ENCODE measurements around the gene PIK3R5. TPM values are rescaled to one million over a fixed set of nuclear protein-coding genes. Genes with fewer than 3 reads are reported as not detected.
"Not testable (repeated sequence)": the region's sequence is repeated elsewhere in the genome, so short reads cannot be mapped to it uniquely, and the experiment has no call there.

PIK3R5 gene
- total RNA-seq, 2 donors from 2014 or later: 32.2 to 46.9 TPM

DNA sequence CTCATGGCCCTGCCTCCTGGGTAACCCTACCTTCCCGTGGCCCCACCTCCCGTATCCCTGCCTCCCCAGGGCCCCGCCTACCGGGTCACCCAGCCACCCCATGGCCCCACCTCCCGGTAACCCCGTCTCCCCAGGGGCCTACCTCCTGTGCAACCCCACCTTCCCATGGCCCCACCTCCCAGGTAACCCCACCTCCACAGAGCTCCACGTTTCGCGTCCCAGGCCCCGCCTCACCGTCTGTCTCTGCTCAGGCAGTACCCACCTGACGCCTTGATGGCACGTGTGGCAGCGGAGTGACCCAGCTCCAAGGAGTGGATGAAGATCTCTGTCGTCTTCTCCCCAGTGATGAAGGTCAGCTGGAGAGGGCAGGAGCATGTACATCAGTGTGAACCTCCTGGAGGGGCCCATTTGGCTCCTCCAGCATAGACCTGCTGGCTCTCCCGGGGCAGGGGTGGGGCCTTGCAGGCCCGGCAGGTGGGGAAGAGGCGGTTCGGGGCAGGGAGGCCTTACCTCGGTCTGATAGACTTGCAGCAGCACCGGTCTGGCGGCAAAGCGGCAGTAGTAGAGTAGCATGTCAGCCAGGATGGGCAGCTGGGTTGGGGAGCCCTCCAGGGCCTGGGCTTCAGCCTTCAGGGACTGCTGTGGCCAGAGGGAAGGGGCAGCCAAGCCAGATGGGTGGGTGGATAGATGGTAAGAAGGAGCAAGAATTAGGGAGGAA, 79.4 kb downstream of the PIK3R5 start:
- Mint-ChIP-seq H3K36me3 (peaks cover 0 to 23% of the 10 kb centered on the region in 2 donors), H3K27ac (peak overlapping the region in 1 of 2 donors; percentile 36), H3K9me3 (no peaks in the 10 kb centered on the region)
- ATAC-seq (peak in 1 of 2 donors; percentile 8), DNase-seq (ENCODE audit: low spot score in 2 of 2) (no peak)

DNA sequence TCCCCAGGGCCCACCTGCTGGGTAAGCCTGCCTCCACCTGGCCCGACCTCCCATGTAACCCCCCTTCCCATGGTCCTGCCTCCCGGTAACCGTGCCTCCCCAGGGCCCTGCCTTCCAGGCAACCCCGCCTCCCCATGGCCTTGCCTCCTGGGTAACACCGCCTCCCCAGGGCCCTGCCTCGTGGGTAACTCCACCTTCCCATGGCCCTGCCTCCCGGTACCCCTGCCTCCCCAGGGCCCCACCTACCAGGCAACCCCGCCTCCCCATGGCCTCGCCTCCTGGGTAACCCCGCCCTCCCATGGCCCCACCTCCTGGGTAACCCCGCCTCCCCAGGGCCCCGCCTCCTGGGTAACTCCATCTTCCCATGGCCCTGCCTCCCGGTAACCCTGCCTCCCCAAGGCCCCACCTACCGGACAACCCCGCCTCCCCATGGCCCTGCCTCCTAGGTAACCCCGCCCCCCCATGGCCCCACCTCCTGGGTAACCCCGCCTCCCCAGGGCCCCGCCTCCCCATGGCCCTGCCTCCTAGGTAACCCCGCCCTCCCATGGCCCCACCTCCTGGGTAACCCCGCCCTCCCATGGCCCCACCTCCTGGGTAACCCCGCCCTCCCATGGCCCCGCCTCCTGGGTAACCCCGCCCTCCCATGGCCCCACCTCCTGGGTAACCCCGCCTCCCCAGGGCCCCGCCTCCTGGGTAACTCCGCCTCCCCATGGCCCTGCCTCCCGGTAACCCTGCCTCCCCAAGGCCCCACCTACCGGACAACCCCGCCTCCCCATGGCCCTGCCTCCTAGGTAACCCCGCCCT, 80.1 kb downstream of the PIK3R5 start:
- H3K27ac Mint-ChIP-seq, H3K9me3 Mint-ChIP-seq: not testable (repeated sequence)
- peak in 1 of 2 donors; percentile 51 for DNase-seq (ENCODE audit: low spot score in 2 of 2)
- H3K36me3 Mint-ChIP-seq: peaks cover 0 to 23% of the 10 kb centered on the region in 2 donors
- peak; percentile 22 to 72 for ATAC-seq

DNA sequence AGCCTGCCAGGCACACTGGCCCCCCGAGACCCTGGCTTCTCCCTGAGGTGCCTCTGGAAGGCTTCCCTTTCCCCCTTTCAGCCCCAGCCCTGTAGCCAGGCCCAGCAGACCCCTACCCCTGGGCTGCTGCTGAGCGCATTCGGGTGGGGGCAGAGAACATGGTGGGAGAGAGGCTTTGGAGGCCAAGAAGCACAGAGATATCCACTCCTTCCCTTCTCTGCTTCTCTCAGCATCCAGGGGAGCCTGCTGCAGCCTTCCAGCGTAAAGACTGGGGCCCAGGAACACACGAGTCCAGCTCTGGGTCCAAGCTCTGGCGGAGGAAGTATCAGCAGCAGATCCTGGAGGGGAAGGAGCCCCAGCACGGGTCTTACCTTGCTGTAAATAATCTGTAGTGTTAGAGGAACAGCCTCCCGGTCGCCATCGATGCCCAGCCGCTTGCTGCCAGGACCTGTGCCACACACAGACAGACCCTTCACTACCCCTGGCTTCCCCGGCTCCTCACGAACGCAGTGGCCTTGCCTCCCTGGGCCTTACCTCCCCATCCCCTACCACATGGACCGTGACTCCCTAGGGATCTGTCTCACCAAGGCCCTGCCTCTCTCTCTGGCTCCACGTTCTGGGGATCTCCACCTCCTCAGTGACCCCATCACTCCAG, 81.0 kb downstream of the PIK3R5 start:
- no peaks in the 10 kb centered on the region for H3K9me3 Mint-ChIP-seq
- H3K27ac Mint-ChIP-seq: peak overlapping the region; percentile 64 to 78
- DNase-seq (ENCODE audit: low spot score in 2 of 2) (no peak), ATAC-seq (no peak)
- peaks cover 0 to 23% of the 10 kb centered on the region in 2 donors for H3K36me3 Mint-ChIP-seq

DNA sequence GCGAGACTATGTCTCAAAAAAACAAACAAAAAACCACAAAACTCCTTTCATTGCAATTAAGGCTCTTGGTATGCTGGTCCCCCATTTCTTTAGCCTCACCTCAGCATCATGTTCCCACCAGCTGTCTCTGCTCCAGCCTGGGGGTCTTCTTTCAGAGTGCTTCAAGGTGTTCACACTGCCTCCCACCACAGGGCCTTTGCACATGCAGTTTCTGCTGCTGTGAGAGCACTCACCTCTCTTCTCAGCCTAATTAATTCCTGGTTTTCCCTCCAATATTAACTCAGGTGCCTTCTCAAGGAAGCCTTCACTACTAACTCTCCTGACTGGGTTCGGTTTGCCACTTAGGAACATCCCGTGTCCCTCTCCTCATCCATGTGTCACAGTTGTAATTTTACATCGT, 82.2 kb downstream of the PIK3R5 start:
- H3K9me3 Mint-ChIP-seq: no peaks in the 10 kb centered on the region
- peak overlapping the region; percentile 17 to 40 for H3K27ac Mint-ChIP-seq
- peaks cover 0 to 23% of the 10 kb centered on the region in 2 donors for H3K36me3 Mint-ChIP-seq
- no peak for DNase-seq (ENCODE audit: low spot score in 2 of 2)
- no peak for ATAC-seq

DNA sequence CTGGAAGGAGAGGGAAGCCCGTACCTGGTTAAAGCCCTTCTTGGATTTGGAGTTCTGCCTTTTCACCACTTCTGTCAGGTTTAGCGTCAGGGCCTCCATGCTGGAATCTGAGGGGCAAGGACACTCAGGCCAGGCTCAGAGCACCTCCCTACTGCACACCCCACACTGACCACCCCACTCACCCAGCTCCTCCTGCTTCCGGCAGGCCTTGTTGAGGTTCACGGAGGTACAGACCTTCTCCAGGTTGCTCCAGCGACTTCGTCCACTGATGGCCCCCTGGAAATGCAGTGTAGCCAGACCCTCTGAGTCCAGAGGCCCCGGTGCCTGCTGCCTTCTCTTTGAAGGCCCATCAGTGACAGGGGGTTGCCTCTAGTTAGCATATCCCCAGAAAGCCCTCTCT, 83.9 kb downstream of the PIK3R5 start:
- no peak for ATAC-seq
- Mint-ChIP-seq H3K9me3 (no peaks in the 10 kb centered on the region), H3K27ac (peak overlapping the region in 1 of 2 donors; percentile 21), H3K36me3 (peaks cover 5 to 13% of the 10 kb centered on the region in 2 donors)
- no peak for DNase-seq (ENCODE audit: low spot score in 2 of 2)

GRCh38 chr17:8880466-8880865, 85.0 kb downstream of the PIK3R5 start:
- DNase-seq (ENCODE audit: low spot score in 2 of 2): no peak
- Mint-ChIP-seq H3K27ac (peak overlapping the region in 1 of 2 donors; percentile 47), H3K9me3 (no peaks in the 10 kb centered on the region), H3K36me3 (peaks cover 5 to 6% of the 10 kb centered on the region in 2 donors)
- no peak for ATAC-seq

DNA sequence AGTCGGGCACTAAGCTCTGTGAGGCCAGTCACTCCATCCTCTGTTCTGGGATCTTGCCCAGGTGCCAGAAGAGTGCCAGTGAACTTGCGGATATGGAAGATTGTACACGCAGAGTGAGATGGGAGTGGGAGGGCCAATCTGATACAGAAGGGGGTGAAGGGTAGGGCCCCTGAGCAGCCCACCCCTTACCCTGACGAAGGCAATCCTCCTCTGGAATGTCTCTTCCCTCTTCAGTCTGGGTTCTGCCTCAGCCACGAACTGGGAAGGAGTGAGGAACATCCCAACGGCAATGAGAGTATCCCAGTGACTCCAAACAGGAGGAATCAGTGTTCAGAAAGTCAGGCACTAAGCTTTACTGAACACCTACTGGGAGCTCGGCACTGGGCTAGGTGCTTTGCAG, 86.1 kb downstream of the PIK3R5 start:
- ATAC-seq: no peak
- Mint-ChIP-seq H3K36me3 (peaks cover 5 to 6% of the 10 kb centered on the region in 2 donors), H3K27ac (no peak overlapping the region), H3K9me3 (no peaks in the 10 kb centered on the region)
- DNase-seq (ENCODE audit: low spot score in 2 of 2): no peak

DNA sequence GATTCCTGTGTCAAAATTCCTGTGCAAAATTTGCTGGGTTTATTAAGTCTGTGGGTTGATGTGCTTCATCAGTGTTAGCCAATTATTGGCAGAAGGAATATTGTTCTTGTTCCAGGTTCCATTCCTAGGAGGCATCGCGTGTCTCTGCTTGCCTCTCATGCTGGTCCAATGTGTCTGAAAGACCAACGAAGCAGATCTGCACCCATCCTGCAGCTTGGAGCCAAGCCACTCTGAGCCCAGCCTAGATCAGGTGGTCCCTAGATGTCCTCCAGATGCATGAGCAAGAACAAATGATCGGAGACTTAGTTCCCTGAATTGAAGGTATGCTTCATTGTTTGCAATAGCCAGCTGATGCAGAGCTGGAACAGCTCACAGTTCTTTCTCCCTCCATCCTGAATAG, 87.5 kb downstream of the PIK3R5 start:
- H3K36me3 Mint-ChIP-seq: peaks cover 0 to 5% of the 10 kb centered on the region in 2 donors
- DNase-seq (ENCODE audit: low spot score in 2 of 2) (no peak), ATAC-seq (no peak)
- H3K27ac Mint-ChIP-seq: peak overlapping the region in 1 of 2 donors; percentile 28
- H3K9me3 Mint-ChIP-seq: no peaks in the 10 kb centered on the region

DNA sequence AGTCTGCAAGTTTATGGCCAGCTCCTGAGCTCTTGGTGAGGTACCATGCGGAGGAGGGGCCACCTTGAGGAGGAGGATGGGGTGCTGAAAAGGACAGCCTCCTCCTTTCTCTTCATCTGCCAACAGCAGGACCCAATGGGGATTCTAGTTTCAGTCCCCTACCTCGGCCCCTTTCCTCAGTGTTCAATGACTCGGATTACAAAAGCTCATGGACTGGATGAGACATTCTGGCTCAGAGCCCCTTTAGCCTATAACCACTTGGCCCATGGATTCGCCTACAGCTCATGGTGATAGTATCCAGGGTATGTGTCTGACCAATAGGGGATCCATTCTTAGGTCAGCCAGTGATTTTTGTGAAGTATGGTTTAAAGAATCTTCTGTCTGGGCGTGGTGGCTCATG, 89.5 kb downstream of the PIK3R5 start:
- DNase-seq (ENCODE audit: low spot score in 2 of 2) (no peak), ATAC-seq (no peak)
- Mint-ChIP-seq H3K36me3 (peaks cover 0 to 5% of the 10 kb centered on the region in 2 donors), H3K27ac (no peak overlapping the region), H3K9me3 (no peaks in the 10 kb centered on the region)

- peak overlapping the region in 1 of 2 donors; percentile 22 for H3K27ac Mint-ChIP-seq
- DNase-seq (ENCODE audit: low spot score in 2 of 2): no peak
- H3K9me3 Mint-ChIP-seq: no peaks in the 10 kb centered on the region
- ATAC-seq: no peak
- peaks cover 0 to 5% of the 10 kb centered on the region in 2 donors for H3K36me3 Mint-ChIP-seq
Measured at GRCh38 chr17:8875436-8875835, 90.1 kb downstream of the PIK3R5 start.

DNA sequence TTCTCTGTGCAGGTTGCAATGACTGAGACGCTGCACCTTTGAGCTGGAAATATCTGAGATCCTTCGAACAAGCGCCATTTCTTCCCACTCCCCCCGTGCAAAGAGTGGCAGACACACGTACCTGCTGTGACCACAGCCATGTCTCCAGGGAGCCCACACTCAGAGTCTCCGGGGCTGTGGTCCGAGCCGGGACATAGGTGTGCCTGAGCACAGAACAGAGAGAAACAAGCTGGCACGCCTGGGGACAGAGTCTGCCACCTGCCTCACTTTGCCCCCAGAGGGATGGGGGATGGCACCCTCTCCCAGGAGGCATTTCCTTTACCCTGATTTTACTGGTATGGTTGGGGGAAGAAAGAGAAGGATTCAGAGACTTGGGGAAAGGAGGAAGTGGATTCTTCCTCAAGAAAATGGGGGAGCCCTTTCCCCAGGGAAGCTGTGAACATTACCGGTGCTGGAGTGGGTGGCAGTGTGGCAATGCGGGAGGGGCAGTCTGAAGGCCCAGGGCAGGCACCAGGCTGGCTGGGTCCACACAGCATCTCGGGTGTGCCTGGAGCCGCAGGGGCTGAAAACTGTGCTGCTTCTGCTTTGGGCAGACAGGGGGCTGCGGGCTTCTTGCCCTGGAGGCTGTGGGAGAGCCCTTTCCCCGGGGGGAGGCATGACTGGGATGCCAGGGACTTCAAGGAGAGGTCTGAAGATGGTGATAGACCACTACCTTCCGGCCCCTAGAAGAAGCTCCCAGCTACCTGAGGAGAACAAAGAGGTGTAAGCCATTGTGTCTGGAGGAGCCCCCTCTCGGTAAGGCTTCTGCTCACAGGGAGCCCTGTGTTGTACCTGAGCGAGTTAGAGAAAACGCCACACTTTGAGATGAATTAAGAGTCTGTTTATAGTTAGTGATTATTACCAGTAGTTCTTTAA, 91.4 kb downstream of the PIK3R5 start:
- DNase-seq (ENCODE audit: low spot score in 2 of 2): no peak
- peak in 1 of 2 donors; percentile 18 for ATAC-seq

DNA sequence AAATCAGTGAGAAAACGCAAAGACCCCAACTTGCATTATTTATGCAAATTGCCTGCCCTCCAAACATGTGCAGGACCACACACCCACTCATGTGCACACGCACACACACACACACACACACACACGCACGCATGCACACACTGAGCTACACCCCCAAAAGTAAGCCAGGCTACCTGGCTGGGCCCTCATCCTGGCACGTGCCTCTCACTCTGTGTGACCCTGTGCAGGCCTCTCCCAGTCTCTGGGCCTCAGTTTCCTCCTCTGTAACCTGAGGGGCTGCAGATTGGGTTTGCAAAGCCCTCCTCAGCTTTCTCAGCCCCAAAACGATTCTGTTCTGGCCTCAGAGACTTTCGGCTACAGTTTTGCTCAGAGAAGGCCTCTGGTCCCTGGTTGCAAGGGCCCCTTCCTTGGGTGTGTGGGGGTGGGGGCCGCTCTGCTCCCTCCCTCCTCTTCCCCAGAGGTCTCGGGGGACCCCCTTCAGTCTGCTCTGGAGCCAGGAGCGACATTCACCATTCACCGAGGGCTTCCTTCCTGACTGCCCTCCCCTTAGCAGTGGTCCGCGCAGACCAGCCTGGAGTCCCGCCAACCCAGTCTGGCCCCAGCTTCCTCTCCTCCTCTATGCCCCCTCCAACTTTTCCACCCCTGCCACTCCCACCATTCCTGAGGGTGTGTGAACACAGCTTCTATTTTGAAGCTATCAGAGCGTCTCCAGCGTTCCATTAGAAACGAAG, 92.6 kb downstream of the PIK3R5 start:
- DNase-seq (ENCODE audit: low spot score in 2 of 2) (no peak), ATAC-seq (no peak)
- no peak overlapping the region for H3K27ac Mint-ChIP-seq
- no peaks in the 10 kb centered on the region for H3K9me3 Mint-ChIP-seq
- peaks cover 0 to 2% of the 10 kb centered on the region in 2 donors for H3K36me3 Mint-ChIP-seq

More for the DNA sequence above, 91.4 kb downstream of the PIK3R5 start:
- peaks cover 0 to 5% of the 10 kb centered on the region in 2 donors for H3K36me3 Mint-ChIP-seq
- peak overlapping the region in 1 of 2 donors; percentile 27 for H3K27ac Mint-ChIP-seq
- no peaks in the 10 kb centered on the region for H3K9me3 Mint-ChIP-seq

GRCh38 chr17:8872036-8872704, 93.3 kb downstream of the PIK3R5 start:
- ATAC-seq (no peak), DNase-seq (ENCODE audit: low spot score in 2 of 2) (no peak)
- no peaks in the 10 kb centered on the region for H3K9me3 Mint-ChIP-seq
- H3K27ac Mint-ChIP-seq: peak overlapping the region in 1 of 2 donors; percentile 5
- no peaks in the 10 kb centered on the region for H3K36me3 Mint-ChIP-seq

DNA sequence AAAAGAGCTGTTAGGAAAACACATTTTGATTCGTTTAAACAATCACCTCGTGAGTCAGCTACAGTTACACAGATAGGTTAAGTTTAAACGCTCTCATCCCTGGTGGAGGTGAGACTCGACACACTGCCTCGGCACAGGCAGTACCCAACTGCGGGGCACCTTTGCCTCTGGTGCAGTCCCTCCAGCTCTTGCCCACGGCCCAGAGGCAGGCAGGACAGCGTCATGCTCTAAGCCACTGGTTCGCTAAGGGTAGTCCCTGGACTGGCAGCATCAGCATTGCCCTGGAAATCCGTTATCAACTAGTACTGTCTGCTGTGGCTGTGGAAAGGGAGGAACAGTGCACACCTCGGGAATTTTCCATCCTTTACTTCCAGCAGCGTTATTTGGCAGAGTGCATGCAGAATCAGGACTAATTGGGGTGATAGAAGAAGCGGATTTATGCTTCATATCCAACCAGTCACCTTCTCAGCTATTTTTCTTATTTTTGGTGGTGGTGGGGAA, 94.4 kb downstream of the PIK3R5 start:
- ATAC-seq (no peak), DNase-seq (ENCODE audit: low spot score in 2 of 2) (no peak)
- H3K9me3 Mint-ChIP-seq: no peaks in the 10 kb centered on the region
- H3K36me3 Mint-ChIP-seq: no peaks in the 10 kb centered on the region
- no peak overlapping the region for H3K27ac Mint-ChIP-seq
